HG03025 (cell line): ENCODE measurements around the gene NDST3.

ENCODE experiments used
- ATAC-seq: cut with Tn5 transposase; IDR thresholded peaks from one replicate; pipeline ENCODE4 v1.9.1; 2021; ENCODE audit warnings: mild to moderate bottlenecking, moderate library complexity; ENCODE audit not compliant: unreplicated experiment, low FRiP score

The NDST3 gene

GRCh38 chr4:118173126-118173525, 138.8 kb downstream of the NDST3 start:
- no peak for ATAC-seq

- no peak for ATAC-seq
Observed at GRCh38 chr4:118173956-118174725, 139.9 kb downstream of the NDST3 start.

GRCh38 chr4:118175506-118175905, 141.2 kb downstream of the NDST3 start:
- ATAC-seq: no peak

- no peak for ATAC-seq
Observed at GRCh38 chr4:118177126-118177525, 142.8 kb downstream of the NDST3 start.

GRCh38 chr4:118180776-118181175, 146.5 kb downstream of the NDST3 start:
- ATAC-seq: no peak

DNA sequence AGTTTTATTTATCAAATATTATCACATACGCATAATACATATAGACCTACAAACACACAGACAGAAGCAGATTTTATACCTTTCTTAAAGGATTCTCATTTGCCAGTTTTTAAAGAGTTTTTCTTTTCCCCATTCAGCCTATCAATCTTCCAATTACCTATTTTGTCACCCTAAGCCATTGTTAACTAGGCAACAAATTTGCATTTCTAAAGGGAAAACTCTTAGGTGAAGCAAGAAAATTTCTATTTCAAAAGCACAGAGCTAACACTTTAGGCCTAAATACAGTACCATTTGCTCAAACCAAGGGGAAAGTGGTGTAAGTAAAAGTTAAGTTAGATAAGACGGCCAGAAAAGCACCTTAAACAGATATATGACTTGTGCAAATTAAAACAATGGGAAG, 156.6 kb downstream of the NDST3 start:
- no peak for ATAC-seq

- ATAC-seq: no peak
Observed at GRCh38 chr4:118193421-118193820, 159.1 kb downstream of the NDST3 start.

DNA sequence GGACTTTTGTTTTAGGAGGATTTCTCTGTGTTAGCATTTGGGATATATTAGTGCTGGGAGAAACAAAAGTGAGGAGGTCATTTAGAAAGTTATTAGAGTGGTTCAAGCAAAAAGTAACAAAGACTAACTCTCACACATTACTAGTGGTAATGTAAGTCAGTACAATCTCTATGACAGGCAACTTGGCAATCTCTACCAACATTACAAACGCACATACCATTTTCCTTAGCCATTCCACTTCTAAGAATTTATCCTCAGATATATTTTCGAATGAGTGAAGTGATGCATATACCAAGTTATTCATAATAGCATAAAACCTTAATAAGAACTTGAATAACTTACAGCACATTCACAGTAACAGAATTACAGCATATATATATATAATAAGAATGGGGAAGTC, 172.3 kb downstream of the NDST3 start:
- ATAC-seq: no peak

GRCh38 chr4:118213101-118213500, 178.8 kb downstream of the NDST3 start:
- no peak for ATAC-seq

- ATAC-seq: no peak
Observed at GRCh38 chr4:118215826-118216225, 181.5 kb downstream of the NDST3 start.

DNA sequence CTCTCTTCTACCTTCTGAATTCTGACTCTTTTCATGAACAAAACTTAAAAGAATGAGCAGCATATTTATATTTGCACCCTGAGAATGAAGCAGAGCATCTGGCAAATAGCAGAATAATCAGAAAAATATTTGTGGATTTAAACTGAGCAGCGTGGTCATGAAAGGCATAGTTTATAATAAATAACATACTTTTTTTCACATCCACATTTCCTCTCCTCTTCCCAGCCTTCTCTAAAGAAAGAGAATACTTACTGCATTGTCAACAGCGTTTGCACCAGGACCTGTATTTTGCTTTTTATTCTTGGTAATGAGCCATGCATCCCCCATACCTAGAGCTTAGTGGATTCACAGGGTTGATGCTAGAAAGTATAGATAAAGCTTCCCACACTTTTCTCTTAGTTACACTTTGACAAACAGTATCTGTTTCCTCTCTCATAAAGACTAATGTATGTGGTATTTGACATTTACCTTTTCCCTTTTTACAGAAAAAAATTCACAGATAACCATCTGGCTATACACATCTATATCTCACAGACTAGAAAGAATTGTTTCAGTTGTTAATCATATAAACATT, 187.0 kb downstream of the NDST3 start:
- no peak for ATAC-seq

GRCh38 chr4:118224243-118224829, 190.1 kb downstream of the NDST3 start:
- no peak for ATAC-seq

DNA sequence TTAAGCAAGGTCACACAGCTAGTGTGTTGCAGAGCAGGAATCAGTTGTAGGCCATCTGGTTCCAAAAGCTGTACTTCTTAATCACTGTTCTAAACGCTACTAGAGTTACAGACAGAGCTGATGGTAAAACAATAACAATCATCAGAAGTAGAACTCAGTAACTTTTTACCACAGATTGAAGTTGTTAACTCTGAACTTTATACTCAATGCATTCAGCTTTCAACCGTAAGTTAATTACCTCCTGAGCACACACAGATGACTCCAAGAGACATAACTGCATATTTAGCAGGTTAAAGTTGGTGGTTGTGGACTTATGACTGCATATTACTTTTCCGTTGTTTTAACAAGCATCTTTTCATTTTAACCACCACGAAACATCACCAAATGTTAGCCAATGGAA, 191.2 kb downstream of the NDST3 start:
- no peak for ATAC-seq

GRCh38 chr4:118226311-118227010, 192.2 kb downstream of the NDST3 start:
- no peak for ATAC-seq

- ATAC-seq: no peak
Observed at GRCh38 chr4:118235566-118236120, 201.4 kb downstream of the NDST3 start.

GRCh38 chr4:118237531-118237930, 203.2 kb downstream of the NDST3 start:
- ATAC-seq: no peak

GRCh38 chr4:118249890-118250289, 215.6 kb downstream of the NDST3 start:
- ATAC-seq: no peak

- no peak for ATAC-seq
Observed at GRCh38 chr4:118254368-118254767, 220.1 kb downstream of the NDST3 start.

DNA sequence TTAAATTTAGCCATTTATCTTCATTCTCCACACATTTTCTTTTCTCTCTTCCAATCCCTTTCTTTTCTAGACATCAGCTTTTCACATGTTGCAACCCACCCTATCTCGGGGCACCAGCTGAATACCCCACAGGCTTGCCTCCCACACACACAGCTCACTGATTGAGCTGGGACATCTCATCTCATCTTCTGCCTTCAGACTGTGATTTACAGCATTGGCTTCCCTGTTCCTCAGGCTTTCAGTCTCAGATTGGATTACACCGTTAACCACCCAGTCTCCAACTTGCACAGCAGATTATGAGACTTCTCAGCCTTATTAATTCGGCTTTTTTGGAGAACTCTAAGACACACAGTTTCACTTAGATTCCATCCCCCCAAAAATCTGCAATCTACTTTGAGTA, 224.8 kb downstream of the NDST3 start:
- no peak for ATAC-seq

- no peak for ATAC-seq
Observed at GRCh38 chr4:118260309-118260708, 226.0 kb downstream of the NDST3 start.

DNA sequence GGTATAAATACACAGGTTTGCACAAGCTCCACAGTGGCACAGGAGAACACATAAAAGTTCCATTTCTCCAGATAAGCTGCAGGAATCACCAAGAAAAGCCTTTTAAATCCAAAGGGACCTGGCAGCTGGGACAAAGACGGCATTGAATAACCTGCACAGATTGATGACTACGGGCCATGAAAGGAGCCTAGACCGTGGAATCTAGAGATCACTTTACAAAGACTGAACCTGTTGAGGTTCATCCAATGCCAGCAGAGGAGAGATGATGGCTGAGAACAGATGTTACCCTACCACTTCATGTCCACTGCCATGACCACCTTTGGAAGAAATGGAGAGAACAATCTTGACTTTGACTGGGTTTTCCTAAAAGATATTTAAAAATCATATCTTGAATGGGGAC, 229.8 kb downstream of the NDST3 start:
- ATAC-seq: no peak
